H7 (cell line): ENCODE measurements around the gene SLC25A39. TPM values are rescaled to one million over a fixed set of nuclear protein-coding genes. Genes with fewer than 3 reads are reported as not detected.

ENCODE experiments used
- DNase-seq: peaks from one replicate; pipeline ENCODE4 v3.0.0; 2012
- H3K27me3 ChIP-seq: 2 replicates; pipeline ENCODE4 v1.6.0; 2011; ENCODE audit warnings: mild to moderate bottlenecking, low read length; ENCODE audit not compliant: control insufficient read depth, insufficient read depth
- H3K36me3 ChIP-seq: replicated peaks from 2 replicates; pipeline ENCODE4 v1.5.1; 2011; ENCODE audit warnings: low read length; ENCODE audit not compliant: control insufficient read depth, insufficient read depth
- H3K4me3 ChIP-seq: 2 replicates; pipeline ENCODE4 v1.5.1; 2011; ENCODE audit warnings: low read depth, mild to moderate bottlenecking, control low read depth, low read length, moderate library complexity; ENCODE audit not compliant: insufficient read depth
- total RNA-seq: library from RNA; depleted of rRNA; stranded (reverse); fragments of >200 nt; shearing (Covaris generic); gene quantifications from 2 replicates; pipeline ENCODE4 v1.2.3, GENCODE V29; 2014

The SLC25A39 gene
- total RNA-seq, 1 experiment from 2014 or later: 295 TPM

DNA sequence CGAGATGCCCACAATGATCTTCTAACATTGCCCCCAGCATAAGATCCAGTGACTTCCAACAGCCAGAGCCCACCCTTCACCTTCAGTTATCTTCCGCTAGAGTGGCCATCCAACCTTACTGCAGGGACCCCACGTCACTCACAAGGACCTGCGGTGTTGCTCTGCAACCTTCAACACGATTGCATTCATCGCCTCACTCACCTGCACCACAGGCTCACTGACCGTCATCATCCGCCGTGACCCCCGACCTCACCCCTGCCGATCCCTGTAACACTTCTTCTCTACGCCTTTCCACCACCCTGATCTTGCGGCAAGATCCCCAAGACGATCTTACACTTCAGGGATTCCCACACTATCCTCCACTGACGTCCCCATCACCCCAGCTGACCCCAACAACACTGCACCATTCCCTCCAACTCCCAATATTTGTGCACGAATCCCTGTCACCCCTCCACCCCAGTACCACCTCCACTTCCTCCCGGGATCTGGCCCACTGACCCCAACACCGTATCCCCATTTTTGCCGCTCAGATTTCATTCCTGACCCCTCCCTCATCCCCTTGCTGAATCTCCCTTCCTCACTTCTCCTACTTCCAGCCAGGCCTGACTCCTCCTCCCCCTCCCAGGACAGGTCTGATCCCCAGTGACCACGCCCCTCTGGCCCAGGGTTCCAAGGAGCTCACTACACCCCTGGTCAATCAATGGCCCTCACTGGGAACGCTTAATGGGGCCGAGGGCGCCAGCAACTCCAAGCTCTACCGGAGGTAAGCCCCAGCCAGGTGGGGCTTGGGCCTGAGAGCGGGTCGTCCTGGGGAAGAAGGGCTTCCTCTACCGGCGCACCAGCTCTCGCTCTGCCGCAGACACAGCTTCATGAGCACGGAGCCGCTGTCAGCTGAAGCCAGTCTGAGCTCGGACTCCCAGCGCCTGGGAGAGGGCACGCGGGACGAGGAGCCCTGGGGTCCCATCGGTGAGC, 8.6 kb downstream of the SLC25A39 start:
- peaks cover 6% of the 10 kb centered on the region for H3K36me3 ChIP-seq
- DNase-seq: peak; percentile 98
- peak overlapping the region; percentile 64 for H3K4me3 ChIP-seq
- peaks cover 27% of the 10 kb centered on the region for H3K27me3 ChIP-seq

DNA sequence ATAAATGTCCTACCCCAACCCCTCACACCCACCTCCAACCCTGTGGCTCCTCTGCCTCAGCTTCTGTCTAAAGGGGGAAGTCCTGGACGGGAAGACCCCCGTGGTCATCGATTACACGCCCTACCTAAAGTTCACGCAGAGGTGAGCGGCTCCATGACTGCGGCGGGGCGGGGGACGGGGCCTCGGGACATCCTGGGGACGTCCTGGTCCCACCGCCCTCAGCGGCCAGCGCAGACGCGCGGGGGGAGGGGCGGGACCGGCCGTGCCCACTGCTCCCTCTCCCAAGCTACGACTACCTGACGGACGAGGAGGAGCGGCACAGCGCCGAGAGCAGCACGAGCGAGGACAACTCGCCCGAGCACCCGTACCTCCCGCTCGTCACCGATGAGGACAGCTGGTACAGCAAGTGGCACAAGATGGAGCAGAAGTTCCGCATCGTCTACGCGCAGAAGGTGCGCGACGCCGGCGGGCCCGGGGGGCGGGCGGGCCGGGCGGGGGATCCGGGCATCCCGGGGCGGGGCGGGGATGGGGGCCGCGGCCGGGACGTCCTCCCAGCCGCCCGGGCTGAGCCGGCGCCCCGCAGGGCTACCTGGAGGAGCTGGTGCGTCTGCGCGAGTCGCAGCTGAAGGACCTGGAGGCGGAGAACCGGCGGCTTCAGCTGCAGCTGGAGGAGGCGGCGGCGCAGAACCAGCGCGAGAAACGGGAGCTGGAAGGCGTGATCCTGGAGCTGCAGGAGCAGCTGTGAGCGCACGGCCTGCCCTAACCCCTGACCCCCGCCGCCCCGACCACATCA, 9.6 kb downstream of the SLC25A39 start:
- DNase-seq: peak; percentile 95
- peaks cover 3% of the 10 kb centered on the region for H3K36me3 ChIP-seq
- H3K4me3 ChIP-seq: peak overlapping the region; percentile 64
- H3K27me3 ChIP-seq: peaks cover 27% of the 10 kb centered on the region

DNA sequence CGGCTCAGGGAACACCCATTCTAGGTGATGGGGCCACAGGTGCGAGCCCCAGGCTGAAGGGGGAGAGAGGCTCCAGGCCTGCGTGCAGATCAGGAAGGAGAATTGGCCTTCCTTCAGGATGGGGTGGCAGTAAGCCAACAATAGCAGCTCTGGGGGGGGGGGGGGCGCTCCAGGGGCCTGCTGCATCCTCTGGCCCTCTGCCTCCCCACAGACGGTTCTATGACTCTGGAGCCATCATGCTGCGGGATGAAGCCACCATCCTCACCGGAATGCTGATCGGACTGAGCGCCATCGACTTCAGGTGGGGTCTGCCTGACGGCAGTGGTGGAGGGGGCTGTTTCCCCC, 10.1 kb downstream of the SLC25A39 start:
- Histone ChIP-seq H3K36me3 (no peaks in the 10 kb centered on the region; the same call in 1 of the 2 replicates), H3K27me3 (peaks cover 27% of the 10 kb centered on the region), H3K4me3 (peak overlapping the region; percentile 64)
- peak; percentile 64 for DNase-seq

DNA sequence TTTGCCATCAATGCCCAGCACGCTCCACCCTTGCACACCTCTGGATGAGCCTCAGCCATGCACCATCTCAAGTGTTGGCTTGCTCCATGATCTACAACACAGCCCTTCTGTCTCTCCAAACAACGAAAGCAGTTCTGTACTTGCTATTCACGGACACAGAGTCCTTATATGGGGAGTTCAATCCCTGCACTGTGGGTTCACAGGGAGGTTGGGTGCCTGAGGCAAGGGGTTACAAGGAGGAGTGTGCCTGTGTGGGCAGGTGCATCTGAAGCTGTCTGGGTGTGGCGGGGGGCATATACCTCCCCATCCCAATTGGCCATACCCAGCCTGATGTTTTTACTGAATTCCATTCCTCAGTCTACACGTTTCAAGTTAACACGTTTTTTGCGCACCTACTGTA, 10.6 kb downstream of the SLC25A39 start:
- DNase-seq: peak; percentile 36
- H3K27me3 ChIP-seq: peaks cover 27% of the 10 kb centered on the region
- no peak overlapping the region for H3K4me3 ChIP-seq
- H3K36me3 ChIP-seq: no peaks in the 10 kb centered on the region

DNA sequence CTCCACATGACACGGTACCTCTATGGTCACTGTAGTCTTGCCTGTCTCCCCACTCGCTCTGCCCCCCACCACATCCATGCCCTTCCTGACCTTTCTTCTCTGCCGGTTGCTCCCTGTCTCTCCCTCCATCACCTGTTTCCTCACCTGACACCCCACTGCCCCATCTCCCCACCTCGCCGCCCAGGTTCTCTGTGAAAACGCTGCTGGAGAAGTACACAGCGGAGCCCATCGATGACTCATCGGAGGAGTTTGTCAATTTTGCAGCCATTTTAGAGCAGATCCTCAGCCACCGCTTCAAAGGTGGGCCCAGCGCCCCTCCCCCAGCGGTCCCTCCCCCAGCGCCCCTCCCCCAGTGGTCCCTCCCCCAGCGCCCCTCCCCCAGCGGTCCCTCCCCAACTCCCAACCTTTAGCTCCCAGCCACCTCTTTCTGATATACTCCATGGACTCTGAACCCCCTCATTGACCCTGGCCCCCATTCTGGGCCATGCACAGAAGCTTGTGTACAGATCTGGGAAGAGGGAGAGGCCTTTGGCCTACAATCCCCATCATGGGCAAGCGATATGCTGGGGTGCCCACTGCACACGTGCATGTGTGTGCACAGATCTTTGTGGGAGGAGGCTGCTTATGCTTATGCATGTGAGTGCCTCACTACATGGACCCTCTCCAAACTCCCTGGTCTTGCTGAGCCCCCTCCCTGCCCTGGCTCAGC, 12.1 kb downstream of the SLC25A39 start:
- DNase-seq: peak; percentile 60
- Histone ChIP-seq H3K27me3 (peaks cover 27% of the 10 kb centered on the region), H3K36me3 (no peaks in the 10 kb centered on the region), H3K4me3 (no peak overlapping the region)

DNA sequence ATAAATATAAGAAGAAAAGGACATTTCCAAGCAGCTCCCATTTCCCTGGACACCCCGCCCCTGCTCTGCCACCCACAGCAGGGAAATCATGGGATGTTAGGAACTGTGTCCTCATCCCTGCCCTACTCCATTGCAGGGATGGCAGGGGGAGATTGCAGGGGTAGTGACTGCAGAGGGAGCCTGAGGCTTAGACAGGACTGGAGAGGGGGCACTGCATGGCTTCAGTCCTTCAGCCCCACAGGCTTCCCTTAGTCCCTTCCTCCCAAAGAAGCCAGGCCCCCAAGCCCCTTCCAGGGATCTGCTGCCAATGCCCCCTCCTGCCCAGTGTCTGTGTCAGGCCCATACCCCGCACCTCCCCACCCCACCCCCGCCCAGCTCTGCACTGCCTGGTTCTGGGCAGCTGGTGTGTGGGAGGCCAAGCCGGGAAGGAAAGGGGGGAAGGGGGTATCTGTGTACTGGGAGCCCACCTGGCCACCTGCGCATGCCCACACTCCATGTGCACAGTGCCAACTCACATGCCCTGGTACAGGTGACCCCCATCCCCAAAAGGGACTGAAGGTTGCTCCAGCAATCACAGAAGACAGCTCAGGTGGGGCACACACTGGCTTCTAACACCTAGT, 13.0 kb downstream of the SLC25A39 start:
- H3K4me3 ChIP-seq: no peak overlapping the region
- peak; percentile 60 for DNase-seq
- peaks cover 21% of the 10 kb centered on the region for H3K27me3 ChIP-seq
- no peaks in the 10 kb centered on the region for H3K36me3 ChIP-seq

DNA sequence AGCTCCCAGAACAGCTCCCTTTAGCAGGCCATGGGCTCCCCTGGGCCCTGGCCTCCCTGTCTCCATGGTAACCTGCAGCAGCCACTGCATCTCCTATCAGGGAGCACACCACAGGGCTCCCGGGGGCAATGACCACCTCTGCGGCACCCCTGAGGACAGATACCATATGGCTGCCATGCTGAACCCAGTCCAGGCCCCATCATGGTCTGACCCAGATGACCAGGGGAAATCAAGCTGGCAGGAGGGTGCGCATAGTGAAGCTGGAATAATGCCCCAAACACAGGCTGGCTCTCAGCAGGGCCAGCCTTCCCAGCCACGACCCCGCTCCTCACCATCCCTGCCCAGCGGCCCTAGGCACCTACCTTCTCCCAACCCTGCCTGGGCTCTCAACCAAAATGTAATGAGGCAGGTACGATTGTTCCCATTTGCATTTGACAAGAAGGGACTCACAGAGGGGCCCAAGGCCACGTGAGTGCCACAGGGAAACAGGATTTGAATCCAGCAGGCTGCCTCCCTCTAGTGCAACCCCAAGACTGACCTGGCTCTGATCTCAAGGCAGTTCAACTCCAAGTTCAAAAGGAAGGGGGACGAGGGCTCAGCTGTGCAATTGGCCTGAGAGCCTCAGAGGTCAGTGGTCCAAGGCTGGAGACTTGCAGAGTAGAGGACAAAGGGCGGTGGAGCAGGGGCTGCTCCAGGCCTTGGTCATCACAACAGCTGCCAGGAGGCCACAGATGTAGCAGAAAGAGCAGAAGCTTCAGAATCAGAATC, 13.8 kb downstream of the SLC25A39 start:
- Histone ChIP-seq H3K27me3 (peaks cover 20% of the 10 kb centered on the region), H3K36me3 (no peaks in the 10 kb centered on the region), H3K4me3 (no peak overlapping the region)
- DNase-seq: peak; percentile 50

DNA sequence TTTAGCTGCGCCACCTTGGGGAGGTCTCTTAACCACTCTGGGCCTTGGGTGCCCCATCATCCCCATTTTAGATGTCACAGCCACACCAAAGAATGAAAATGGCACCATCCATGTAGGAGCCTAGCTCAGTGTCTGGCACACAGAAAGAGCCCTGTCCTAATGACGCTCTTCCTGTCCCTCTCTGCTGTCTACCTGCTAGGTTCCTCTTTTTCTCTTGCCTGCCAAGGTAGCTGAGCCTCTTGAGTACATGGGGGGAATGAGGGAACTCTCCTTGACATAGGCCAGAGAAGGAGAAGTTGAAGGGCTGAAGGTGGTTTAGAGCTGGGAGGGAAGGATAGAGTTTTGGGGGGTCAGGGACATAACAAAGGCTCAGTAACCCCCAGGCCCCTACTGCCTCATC, 14.4 kb downstream of the SLC25A39 start:
- no peak overlapping the region for H3K4me3 ChIP-seq
- no peak for DNase-seq
- peaks cover 15% of the 10 kb centered on the region for H3K27me3 ChIP-seq
- H3K36me3 ChIP-seq: no peaks in the 10 kb centered on the region

DNA sequence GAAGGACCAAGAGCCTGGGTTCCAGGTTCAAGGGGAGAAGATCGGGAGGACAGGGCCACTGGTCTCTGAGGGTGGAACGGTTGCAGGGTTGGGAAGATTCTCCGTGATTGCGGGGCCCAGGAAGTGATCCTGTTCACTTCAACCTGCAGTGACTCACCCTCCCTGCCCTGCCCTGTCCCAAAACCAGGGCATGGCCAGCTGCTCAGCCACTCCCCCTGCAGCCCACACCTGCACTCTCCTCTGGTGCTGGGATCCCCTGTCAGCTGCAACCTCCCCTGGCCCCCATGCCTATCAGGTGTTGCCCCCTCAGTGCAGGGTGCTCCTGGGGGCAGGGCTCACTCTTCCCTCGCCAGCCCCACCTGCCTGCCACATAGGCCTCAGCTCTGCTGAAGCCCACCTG, 15.2 kb downstream of the SLC25A39 start:
- Histone ChIP-seq H3K27me3 (peaks cover 8% of the 10 kb centered on the region), H3K36me3 (no peaks in the 10 kb centered on the region), H3K4me3 (no peak overlapping the region)
- DNase-seq: peak; percentile 77

DNA sequence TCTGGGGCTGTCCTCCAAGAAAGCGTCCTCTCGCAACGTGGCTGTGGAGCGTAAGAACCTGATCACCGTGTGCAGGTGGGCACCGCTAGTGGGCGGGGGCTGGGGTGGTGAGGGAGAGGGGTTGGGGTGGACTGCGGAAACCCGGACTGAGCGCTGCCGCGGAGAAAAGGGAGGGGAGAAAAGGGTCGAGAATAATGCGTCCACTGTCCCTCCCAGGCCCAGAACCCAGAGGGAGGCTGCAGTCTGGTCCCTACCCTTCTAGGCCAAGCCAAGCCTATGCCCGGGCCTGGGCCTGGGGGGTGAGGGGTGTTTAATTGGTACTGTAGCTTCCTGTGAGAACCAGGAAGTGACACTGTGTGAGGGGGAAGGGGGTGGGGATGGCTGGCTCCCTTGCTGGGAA, 15.8 kb downstream of the SLC25A39 start:
- DNase-seq: peak; percentile 66
- no peaks in the 10 kb centered on the region for H3K36me3 ChIP-seq
- H3K27me3 ChIP-seq: peaks cover 2% of the 10 kb centered on the region
- H3K4me3 ChIP-seq: peak overlapping the region; percentile 41

DNA sequence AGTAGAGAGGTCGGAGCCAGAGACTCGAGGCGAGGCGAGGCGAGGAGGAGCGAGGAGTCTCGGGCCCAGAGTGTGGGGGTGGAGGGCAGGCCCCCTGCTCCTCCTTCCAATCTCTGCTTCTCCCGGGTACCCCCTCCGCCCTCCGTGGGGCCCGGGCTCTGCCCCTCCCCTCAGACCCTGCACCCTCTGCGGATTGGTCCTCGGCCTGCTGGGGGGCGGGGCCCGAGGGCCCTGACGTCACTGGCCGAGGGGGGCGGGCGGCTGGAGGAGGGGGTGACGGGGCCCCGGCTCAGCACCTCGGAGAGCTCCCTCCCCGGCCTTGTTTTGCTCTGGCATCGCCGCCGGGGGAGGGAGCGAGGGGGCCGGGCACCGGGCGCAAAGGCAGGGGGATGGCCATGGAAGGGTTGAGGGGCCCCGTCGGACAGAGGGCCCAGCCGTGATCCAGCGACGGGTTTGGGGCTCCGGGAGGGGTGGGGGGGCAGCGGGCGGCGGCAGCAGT, 16.3 kb downstream of the SLC25A39 start, which contains the start of gene RUNDC3A:
TSS of gene RUNDC3A (plus strand) at position 282 of the 499 bp plus-strand sequence. CDS start 232 bp downstream, outside the sequence.
- H3K27me3 ChIP-seq: peaks cover 1% of the 10 kb centered on the region; the same call in 1 of the 2 replicates
- no peaks in the 10 kb centered on the region for H3K36me3 ChIP-seq
- H3K4me3 ChIP-seq: peak within 1 kb of the TSS; percentile 58
- DNase-seq: peak; percentile 100

DNA sequence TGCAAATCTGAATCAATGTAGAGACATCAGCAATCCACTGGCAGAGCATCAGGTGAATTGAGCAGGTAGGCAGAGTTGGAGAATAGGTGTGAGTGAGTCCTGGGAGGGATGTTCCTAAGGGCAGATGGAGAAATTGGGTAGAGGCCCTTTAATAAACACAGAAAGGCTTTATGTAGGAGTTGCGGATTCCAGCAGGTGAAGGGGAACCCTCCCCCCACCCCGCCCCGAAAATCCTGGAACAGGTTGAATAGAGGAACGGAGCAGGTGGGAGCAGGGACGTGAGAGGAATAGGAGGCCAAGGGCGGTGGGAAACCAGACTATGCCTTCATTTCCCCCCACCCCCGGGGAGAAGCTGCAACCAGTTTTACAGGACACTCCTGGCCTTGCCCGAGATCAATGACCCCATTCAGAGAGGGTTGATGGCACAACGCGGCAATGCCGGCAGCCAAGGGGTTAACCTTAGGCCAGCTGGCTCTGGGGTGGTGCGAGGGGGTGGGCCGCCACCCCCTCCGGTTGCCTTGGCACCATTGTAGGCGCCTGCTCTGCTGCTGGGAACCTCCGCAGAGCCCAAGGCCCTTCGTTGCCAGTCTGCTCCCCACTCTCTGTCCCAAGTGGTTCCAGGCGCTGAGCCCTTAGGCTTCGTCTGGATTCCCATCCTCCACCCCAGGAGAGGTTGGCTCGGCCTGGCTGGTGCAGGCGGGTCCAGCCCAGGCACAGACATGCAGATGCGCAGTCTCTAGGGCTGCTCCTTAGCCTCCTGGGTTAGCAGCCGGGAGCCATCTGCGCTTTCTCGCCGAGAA, 17.0 kb downstream of the SLC25A39 start:
- H3K27me3 ChIP-seq: no peaks in the 10 kb centered on the region; the same call in 1 of the 2 replicates
- DNase-seq: peak; percentile 94
- H3K4me3 ChIP-seq: peak overlapping the region; percentile 58

More for the DNA sequence above, 17.0 kb downstream of the SLC25A39 start:
- H3K36me3 ChIP-seq: no peaks in the 10 kb centered on the region
